ENCODE results near the gene MCM3AP.
"Not testable (repeated sequence)": the region's sequence is repeated elsewhere in the genome, so short reads cannot be mapped to it uniquely, and the experiment has no call there.

Gene MCM3AP

DNA sequence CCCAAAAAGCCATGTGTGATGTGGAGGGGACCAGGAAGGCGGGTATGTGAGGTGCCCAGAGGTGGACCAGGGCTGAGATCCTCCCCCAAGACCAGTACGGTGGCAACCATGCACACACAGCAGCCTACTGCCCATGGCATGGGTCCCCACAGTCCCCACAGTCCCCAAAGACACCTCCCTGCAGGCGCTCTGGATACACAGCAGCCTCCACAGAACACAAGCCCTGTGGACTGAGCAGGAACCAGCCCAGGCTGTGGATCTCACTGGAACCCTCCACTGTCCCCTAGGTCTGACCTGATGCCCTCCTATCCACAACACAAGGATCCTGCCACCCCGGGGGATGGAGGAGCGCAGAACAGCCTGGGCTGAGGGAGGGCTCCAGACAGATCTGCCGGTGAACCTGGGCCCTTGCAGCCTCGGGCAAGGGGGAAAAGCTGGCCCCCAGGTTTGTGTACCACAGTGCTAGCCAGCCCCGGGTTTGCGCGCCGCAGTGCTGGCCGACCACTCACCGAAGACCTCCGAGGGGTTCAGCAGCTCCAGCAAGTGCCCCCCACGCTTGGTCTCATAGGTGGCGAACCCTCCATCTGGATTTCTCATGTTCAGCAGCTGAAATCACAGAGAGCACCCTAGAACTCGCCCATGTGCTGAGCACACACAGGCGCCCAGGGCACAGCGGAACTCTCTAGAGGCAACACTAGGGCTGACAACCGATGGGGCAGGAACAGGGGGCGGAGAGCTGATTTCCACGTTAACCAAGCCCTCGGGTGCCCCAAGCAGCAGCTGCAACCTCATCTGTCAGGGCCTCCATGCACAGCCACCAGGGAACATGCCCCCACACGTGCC lies 79.0 kb downstream of the MCM3AP start:
- no peak for DNase-seq

- DNase-seq, result no peak
Measured at GRCh38 chr21:46205766-46206162, 79.6 kb downstream of the MCM3AP start.

DNA sequence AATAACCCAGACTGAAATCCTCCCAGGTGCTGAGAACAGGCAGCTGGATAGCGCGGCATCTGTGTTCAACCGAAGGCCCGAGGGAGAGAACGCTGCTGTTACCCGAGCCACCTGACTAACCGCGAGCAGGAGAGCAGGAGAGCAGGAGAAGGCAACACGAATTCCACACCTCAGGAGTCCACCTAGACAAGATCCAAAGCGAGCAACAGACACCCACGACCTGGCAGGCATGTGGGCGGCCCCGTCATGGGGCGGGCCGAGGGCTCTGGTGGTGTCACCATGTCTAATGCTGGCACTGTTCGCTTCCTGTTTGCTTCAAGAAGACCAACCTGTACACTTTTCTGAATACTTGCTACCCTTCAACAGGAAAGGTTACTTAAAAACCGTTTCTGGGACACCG lies 80.2 kb downstream of the MCM3AP start:
- DNase-seq, result no peak

DNA sequence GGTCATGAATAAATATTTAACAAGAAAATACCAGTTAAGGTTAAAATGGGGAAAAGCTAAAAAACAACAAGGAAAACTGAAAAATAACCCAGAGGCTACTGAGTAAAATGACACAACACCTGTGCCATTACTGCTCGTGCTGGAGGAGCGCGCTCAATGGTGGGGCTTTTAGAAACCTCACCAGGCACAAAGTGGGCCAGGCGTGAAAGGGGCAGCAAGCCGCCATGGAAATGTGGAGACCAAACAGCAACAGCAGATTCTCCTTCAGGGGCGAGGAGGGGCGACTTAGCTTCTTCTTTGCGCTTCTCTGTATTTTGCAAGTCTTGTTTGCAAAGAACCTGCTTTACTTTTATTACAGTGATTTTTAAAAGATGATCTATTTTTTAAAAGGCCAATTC lies 82.2 kb downstream of the MCM3AP start:
- DNase-seq, result no peak

DNA sequence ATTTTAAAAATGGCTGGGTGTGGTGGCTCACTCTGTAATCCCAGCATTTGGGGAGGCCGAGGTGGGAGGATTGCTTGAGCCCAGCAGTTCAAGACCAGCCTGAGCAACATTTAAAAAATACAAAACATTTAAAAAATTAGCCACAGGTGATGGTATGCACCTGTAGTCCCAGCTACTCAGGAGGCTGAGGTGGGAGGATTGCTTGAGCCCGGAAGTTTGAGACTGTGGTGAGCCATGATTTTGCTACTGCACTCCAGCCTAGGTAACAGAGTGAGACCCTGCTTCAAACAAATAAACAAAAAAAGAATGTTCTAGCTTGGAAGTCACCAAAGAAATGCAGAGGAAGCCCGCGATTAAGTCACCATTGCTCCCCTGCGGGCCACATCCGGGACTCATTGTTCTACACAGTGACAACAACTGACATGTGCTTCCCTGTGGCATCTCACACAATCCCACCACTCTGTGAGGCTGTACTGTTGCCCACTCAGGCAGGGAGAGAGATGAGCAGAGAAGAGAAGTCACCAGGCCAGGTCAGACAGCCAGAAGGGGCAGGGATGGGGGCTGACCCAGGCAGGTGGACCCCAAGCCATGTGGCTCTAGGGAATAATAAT lies 82.7 kb downstream of the MCM3AP start:
- DNase-seq, result no peak

GRCh38 chr21:46200877-46201803 lies 84.3 kb downstream of the MCM3AP start:
- DNase-seq, result not testable (repeated sequence)

- DNase-seq, result no peak
Measured at GRCh38 chr21:46199436-46200373, 85.7 kb downstream of the MCM3AP start.

- DNase-seq, result no peak
Measured at GRCh38 chr21:46196733-46197132, 88.7 kb downstream of the MCM3AP start.

GRCh38 chr21:46195595-46196195 lies 89.7 kb downstream of the MCM3AP start:
- DNase-seq, result no peak

GRCh38 chr21:46194374-46195334 lies 90.8 kb downstream of the MCM3AP start:
- no peak for DNase-seq

DNA sequence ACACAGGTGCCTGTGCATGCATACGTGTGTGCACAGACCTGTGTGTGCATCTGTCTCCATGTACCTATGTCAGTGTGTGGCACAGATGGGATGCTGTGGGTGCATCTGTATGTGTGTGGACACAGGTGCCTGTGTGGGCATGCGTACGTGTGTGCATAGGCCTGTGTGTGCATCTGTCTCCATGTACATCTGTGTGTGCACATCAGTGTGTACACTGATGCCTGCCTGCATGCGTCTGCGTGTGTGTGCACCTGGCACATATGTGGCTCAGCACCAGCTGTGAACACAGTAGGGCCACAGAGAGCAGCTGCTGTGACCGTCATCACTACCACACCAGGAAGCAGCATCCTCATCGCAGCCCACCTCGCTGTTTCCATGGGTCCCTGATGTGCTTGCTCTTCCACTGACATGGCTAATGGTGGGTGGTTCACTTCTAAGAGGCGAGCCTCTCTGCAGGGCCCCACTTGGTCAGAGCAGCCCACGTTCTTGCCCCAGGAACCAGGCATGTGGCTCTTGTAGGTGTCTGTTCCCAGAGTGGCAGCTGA lies 91.5 kb downstream of the MCM3AP start:
- DNase-seq, result no peak

- DNase-seq, result no peak
Measured at GRCh38 chr21:46191686-46192575, 93.5 kb downstream of the MCM3AP start.

- DNase-seq, result no peak
Measured at GRCh38 chr21:46191257-46191685, 94.1 kb downstream of the MCM3AP start.

- DNase-seq, result no peak
Measured at GRCh38 chr21:46190491-46191131, 94.8 kb downstream of the MCM3AP start.

- DNase-seq, result no peak
Measured at GRCh38 chr21:46189959-46190490, 95.4 kb downstream of the MCM3AP start.

DNA sequence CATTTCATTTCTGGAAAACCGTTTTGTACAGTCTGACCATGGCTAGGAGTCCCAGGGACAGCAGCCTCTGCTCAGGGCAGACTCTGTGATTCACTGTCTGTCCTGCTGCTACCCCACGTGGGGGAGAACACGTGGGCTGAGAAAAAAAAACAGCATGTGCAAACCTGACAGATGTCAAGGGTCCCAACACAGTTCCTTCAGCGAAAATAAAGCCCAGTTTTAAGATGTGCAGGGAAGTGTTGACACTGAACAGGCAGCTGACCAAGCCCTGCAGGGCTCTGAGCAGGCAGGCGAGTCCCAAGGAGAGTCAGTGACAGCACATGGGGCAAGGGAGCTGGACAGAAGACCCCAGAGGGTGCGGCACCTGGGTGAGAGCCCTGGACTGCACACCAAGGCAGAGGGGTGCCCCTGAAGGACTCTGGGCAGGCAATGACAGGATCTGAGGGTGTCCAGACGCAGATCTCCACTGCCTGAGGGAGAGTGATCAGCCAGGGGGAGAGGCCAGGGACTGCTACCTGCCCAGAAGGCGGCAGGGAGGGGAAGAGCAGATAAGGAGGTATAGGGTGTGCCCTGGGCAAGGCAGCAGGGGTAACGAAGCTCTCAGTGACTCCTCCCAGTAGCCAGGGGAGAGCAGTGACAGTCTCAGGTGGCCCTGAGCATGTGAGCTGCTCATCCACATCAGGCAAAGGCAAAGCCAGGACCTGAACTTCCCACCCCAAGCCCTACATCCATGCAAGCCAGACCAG lies 96.0 kb downstream of the MCM3AP start:
- DNase-seq, result no peak
